Measurements from ENCODE around the gene FIBP.

- TF ChIP-seq POLR2A (IDR thresholded peaks at IDR 0.05), result no peak
- no peak for TF ChIP-seq CTCF (IDR thresholded peaks at IDR 0.05)
Observed at GRCh38 chr11:65870706-65871681, 17.3 kb downstream of the FIBP start.
